Stimulated activated CD8-positive, alpha-beta memory T cell treated with anti-CD3 and anti-CD28 coated beads, Interleukin-4, amount 100 ng/mL, for 4 hours (primary cell): ENCODE results near the gene CSTB.

Experiments
- DNase-seq, 2 donors: peaks; one replicate each; pipeline ENCODE4 v3.0.0-alpha.2; 2020; ENCODE audit warnings: low read depth in 2 of 2, low spot score in 1 of 2

CSTB gene

DNA sequence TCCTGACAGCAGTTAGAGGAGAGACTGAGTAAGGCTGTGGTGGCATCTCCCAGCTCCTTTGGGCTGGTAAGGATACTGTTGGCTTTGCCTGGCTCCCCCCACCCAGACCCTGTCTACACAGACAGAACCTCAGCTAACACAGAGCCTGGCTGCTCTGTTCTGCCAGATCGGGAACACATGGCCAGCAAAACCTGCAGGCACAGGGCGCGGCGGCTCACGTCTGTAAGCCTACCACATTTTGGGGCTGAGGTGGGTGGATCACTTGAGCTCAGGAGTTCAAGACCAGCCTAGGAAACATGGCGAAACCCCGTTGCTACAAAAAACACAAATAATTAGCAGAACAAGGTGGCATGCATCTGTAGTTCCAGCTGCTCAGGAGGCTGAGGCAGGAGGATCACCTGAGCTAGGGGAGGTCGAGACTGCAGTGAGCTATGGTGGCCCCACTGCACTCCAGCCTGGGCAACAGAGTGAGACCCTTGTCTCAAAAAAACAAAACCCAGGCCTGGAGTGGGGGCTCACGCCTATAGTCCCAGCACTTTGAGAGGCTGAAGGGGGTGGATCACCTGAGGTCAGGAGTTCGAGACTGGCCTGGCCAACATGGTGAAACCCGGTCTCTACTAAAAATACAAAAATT is 6.7 kb downstream of the CSTB start:
- DNase-seq = no peak

GRCh38 chr21:43768868-43769167 is 7.3 kb downstream of the CSTB start:
- no peak for DNase-seq

GRCh38 chr21:43767984-43768867 is 7.9 kb downstream of the CSTB start:
- no peak for DNase-seq

DNA sequence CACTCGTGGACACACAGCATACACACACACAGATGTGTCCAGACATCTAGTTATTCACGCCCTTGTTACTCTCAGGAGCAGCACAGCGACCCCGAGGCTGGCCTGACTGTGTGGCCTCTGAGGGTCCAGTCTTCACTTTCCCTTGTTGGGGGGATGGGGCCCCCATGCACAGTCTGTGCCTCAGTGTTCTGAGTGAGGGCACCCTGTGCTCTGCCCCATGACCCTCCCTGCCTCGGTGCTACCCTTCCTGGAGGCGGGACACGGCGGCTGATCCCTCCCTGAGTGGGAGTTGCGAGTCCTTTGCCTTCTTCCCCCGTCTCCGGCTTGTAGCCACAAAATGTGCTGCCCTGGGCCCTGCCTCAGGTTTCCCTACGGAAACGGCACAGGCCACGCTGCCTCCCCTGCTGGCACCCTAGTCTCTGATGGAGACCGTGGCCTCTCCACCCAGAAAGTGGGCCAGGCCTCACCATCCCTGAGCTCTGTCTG is 8.6 kb downstream of the CSTB start:
- DNase-seq = no peak

GRCh38 chr21:43766734-43767497 is 9.2 kb downstream of the CSTB start:
- no peak for DNase-seq

- DNase-seq = no peak
Measured at GRCh38 chr21:43764576-43765495, 11.3 kb downstream of the CSTB start.

DNA sequence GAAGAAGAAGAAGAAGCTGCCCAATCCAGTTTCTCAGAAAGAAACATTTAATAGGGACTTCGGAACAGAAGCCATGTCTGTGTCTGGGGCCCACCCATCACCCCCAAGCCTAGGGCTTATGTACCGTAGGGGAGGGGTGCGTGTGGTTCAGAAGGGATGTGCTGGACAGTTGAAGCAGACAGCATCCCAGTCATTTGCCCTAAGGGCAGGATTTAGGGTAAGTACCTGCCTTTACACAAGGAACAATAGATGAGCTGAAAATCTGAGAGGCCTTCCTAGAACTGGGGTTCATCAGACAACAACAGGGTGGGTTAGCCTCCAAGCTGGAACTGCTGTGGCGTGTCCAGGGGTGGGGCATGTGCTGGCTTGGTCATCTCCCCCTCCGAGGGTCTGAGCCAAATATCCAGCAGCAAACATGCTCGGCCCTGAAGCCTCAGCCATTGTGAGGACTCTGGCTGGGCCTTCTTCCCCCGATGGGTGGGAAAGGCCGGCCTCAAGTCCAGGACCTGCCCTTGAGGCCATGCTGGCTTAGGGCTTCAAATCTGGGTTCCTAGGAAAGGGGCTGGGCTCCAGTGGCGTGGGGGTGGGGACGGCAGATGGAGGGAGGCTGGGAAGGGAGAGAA is 12.1 kb downstream of the CSTB start:
- DNase-seq = no peak

- no peak for DNase-seq
Measured at GRCh38 chr21:43762303-43763128, 13.6 kb downstream of the CSTB start.

DNA sequence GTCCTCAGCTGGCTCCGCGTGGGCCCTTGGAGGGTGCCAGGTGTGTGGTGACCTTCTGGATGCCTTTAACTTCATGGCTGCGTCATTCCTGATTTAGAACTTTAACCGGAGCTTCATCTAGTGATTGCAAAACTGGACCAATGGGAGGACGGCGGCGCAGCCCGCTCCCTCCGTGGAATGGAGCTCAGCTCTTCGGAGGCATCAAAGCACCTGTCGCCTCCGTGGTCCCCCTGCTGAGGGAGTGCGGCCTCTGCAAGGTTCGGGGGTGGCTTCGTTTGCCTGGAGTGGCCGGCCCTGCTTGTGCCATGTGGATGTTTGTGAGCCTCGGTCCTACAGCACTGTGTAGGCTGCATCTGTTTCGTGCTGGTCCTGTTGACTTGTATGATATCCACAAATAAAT is 14.2 kb downstream of the CSTB start:
- no peak for DNase-seq

- no peak for DNase-seq
Measured at GRCh38 chr21:43760391-43760958, 15.6 kb downstream of the CSTB start.

DNA sequence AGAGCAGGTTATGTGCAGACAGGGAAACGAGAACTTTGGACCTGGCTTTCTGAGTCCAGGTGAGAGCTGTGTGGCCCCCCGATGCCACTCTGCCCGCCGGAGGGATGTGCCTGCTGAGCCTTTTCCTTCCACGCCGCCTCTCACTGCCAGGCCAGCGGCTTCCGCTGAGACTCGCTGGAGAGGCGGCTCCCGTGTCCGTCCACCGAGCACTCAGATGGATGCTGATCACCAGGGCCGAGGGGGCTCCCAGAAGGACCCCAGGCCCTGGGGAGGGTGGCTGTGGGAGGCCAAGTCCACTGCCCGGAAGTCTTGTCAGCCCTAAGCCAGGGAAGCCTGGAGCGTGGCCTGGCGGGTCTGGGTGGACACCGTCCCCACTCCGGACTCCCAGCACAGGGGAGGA is 16.5 kb downstream of the CSTB start:
- no peak for DNase-seq

- no peak for DNase-seq
Measured at GRCh38 chr21:43758811-43759210, 17.3 kb downstream of the CSTB start.

DNA sequence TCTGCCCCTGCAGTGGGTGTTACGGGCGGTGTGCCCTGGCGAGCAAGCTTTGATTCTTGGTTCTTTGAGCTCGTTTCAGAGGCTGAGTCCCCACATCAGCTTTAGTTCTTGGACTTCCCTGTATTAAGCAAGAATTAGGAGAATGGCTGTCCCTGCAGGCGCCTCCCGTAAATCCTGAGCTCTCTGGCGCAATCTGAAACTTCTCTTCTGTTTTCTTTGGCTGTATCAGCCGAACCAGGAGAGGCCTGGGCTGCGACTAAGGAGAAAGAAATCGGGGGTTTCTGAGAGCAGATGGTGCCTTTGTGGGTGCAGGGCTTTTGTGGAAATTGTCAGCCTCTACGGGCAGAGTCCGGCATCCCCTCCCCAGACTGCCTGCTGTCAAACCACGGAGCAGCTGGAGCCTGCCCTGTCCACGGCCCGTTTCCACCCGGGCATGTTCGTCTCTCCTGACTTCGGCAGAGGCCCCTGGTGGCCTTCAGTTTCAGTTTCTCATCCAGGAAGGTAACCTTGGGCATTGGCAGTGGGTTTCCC is 17.9 kb downstream of the CSTB start:
- no peak for DNase-seq

DNA sequence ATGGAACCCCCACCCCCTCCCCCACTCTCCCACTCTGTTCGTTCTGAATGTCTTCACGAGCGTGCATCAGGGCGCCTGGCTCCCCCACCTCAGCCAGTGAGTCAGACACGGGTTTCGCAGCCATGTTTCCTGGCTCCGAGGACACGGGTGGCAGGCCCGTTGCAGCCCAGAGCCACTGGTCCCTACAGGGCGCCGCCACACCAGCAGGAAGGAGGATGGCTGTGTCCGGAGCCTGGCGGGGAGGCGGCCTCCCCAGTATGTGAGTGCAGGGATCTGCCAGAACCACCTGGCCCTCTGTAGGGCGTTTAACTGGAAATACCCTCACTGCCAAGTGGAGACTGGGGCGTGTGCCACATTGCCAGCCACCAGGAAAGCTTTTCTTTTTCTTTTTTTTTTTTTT is 18.5 kb downstream of the CSTB start:
- no peak for DNase-seq

GRCh38 chr21:43755820-43756594 is 20.1 kb downstream of the CSTB start:
- DNase-seq = no peak

DNA sequence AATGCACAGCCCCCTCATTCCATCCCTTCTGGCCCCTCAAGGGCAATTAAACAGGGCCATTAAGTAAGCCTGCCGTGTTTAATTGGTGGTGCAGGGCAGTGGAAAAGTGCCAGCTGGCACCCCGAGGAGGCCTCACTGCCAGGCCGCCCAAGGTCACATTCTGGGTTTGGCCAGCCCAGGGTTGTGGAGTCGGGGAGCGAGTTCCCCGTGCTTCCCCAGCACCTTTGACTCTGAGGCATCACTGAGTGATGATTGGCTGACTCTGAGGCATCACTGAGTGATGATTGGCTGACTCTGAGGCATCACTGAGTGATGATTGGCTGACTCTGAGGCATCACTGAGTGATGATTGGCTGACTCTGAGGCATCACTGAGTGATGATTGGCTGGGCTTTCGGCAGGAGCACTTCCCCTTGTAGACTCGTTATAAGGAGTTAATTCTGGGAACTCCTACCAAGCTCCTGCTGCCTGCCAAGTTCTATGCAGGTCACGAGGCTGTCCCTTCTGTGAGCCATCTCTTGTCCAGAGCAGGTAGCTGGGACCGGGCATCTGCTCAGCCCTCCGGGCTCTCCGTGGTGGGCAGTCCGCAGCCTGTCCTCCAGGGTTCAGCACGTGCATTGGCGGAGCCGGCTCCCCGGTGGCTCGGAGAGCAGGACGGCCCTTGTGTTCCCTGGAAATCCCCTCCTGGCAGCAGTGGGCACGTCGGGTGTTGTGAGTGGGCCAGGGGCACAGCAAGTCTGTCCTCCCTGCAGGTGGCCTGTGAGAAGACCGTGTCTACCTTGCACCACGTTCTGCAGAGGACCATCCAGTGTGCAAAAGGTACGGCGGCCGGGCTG is 20.9 kb downstream of the CSTB start:
- no peak for DNase-seq

- no peak for DNase-seq
Measured at GRCh38 chr21:43753439-43753799, 22.7 kb downstream of the CSTB start.
